ENCODE measurements around the gene BFSP1.

GRCh38 chr20:17523326-17523725, 7.9 kb downstream of the BFSP1 start:
- TF ChIP-seq MAFK (IDR thresholded peaks at IDR 0.05; ENCODE audit: low read depth, low read length) (no peak), HDAC6 (IDR thresholded peaks at IDR 0.05; ENCODE audit: low read depth, low read length) (no peak), GTF2F1 (IDR thresholded peaks at IDR 0.05; ENCODE audit: borderline replicate concordance, low read depth, low read length) (no peak), ATF2 (IDR thresholded peaks at IDR 0.05; ENCODE audit: low read length) (no peak), JUN (IDR thresholded peaks at IDR 0.05; ENCODE audit: low read depth, low read length) (no peak), CTCF (IDR thresholded peaks at IDR 0.05; ENCODE audit: control extremely low read depth in 1 of 3, insufficient read depth in 1 of 3, low read depth in 1 of 3, low read length in 3 of 3) (no peak), BCL11A (IDR thresholded peaks at IDR 0.05; ENCODE audit: low read depth in 2 of 2, low read length in 2 of 2) (no peak), POLR2A (IDR thresholded peaks at IDR 0.05; ENCODE audit: control extremely low read depth in 1 of 2, low read depth in 2 of 2, low read length in 2 of 2) (no peak), SP2 (IDR thresholded peaks at IDR 0.05; ENCODE audit: low read length) (no peak), SP1 (IDR thresholded peaks at IDR 0.05; ENCODE audit: low read depth, low read length) (no peak), USF2 (IDR thresholded peaks at IDR 0.05; ENCODE audit: low read length) (no peak), E2F6 (IDR thresholded peaks at IDR 0.05) (no peak), SIN3A (conservative IDR thresholded peaks at IDR 0.05 in 1 of 2, IDR thresholded peaks at IDR 0.05 in 1 of 2; ENCODE audit: low read depth in 1 of 2, low read length in 2 of 2) (no peak)
